H9 (cell line): Measurements from ENCODE around the gene MARCHF3. TPM values are rescaled to one million over a fixed set of nuclear protein-coding genes. Genes with fewer than 3 reads are reported as not detected.

ENCODE experiments used
- DNase-seq: peaks from one replicate; pipeline ENCODE4 v3.0.0-alpha.2; 2017
- H2AFZ ChIP-seq: one replicate; pipeline ENCODE4 v1.6.1; 2013; ENCODE audit warnings: mild to moderate bottlenecking, low read length, control low read depth, moderate library complexity
- H2AK5ac ChIP-seq: 2 replicates; pipeline ENCODE4 v1.6.1; 2013; ENCODE audit warnings: low read length, control low read depth, mixed read lengths; ENCODE audit not compliant: insufficient read length
- H2BK120ac ChIP-seq: one replicate; pipeline ENCODE4 v1.6.1; 2013; ENCODE audit warnings: low read depth, mild to moderate bottlenecking, low read length, control low read depth, inconsistent platforms; ENCODE audit not compliant: poor library complexity, severe bottlenecking
- H2BK12ac ChIP-seq: 2 replicates; pipeline ENCODE4 v1.6.1; 2013; ENCODE audit warnings: low read length, control low read depth, mixed read lengths, low read depth; ENCODE audit not compliant: insufficient read length
- H2BK15ac ChIP-seq: 2 replicates; pipeline ENCODE4 v1.6.1; 2013; ENCODE audit warnings: low read depth, low read length, control low read depth
- H2BK20ac ChIP-seq: one replicate; pipeline ENCODE4 v1.6.1; 2013; ENCODE audit warnings: low read depth, mild to moderate bottlenecking, low read length, control low read depth, inconsistent platforms; ENCODE audit not compliant: poor library complexity, severe bottlenecking
- H2BK5ac ChIP-seq: 2 replicates; pipeline ENCODE4 v1.6.1; 2013; ENCODE audit warnings: low read length, control low read depth, mixed read lengths; ENCODE audit not compliant: insufficient read length
- H3K14ac ChIP-seq: 2 replicates; pipeline ENCODE4 v1.6.1; 2013; ENCODE audit warnings: low read length, control low read depth; ENCODE audit not compliant: insufficient read depth
- H3K18ac ChIP-seq: 2 replicates; pipeline ENCODE4 v1.6.1; 2013; ENCODE audit warnings: low read depth, mild to moderate bottlenecking, mixed read lengths, low read length, control low read depth; ENCODE audit not compliant: insufficient read length
- H3K23ac ChIP-seq: 2 replicates; pipeline ENCODE4 v1.6.1; 2013; ENCODE audit warnings: low read length, control low read depth, mixed read lengths, low read depth; ENCODE audit not compliant: insufficient read length
- H3K23me2 ChIP-seq: 2 replicates; pipeline ENCODE4 v1.6.1; 2013; ENCODE audit warnings: low read depth, mild to moderate bottlenecking, mixed read lengths, low read length, control low read depth; ENCODE audit not compliant: insufficient read length, poor library complexity, severe bottlenecking
- H3K27ac ChIP-seq: 2 replicates; pipeline ENCODE4 v1.5.1; 2013; ENCODE audit warnings: low read length, control low read depth, mixed read lengths, low read depth; ENCODE audit not compliant: insufficient read length
- H3K27me3 ChIP-seq: 2 replicates; pipeline ENCODE4 v1.6.1; 2013; ENCODE audit warnings: low read length, control low read depth, inconsistent platforms; ENCODE audit not compliant: insufficient read depth
- H3K4ac ChIP-seq: 2 replicates; pipeline ENCODE4 v1.6.1; 2013; ENCODE audit warnings: low read depth, mild to moderate bottlenecking, control low read depth, inconsistent platforms, low read length, moderate library complexity
- H3K4me1 ChIP-seq: 2 replicates; pipeline ENCODE4 v1.6.1; 2013; ENCODE audit warnings: low read length, control low read depth, inconsistent platforms; ENCODE audit not compliant: insufficient read depth
- H3K4me2 ChIP-seq: 2 replicates; pipeline ENCODE4 v1.6.1; 2013; ENCODE audit warnings: low read length, control low read depth, mixed read lengths; ENCODE audit not compliant: insufficient read length, insufficient read depth
- H3K56ac ChIP-seq: 2 replicates; pipeline ENCODE4 v1.6.1; 2013; ENCODE audit warnings: low read depth, mild to moderate bottlenecking, mixed read lengths, low read length, control low read depth; ENCODE audit not compliant: insufficient read length
- H3K79me1 ChIP-seq: 2 replicates; pipeline ENCODE4 v1.6.1; 2013; ENCODE audit warnings: low read depth, mild to moderate bottlenecking, moderate library complexity, low read length, control low read depth, inconsistent platforms; ENCODE audit not compliant: insufficient read depth, poor library complexity, severe bottlenecking
- H3K79me2 ChIP-seq: 2 replicates; pipeline ENCODE4 v1.6.1; 2013; ENCODE audit warnings: low read length, control low read depth, inconsistent platforms; ENCODE audit not compliant: insufficient read depth
- H3K9ac ChIP-seq: 2 replicates; pipeline ENCODE4 v1.6.1; 2013; ENCODE audit warnings: low read length, control low read depth, mixed read lengths; ENCODE audit not compliant: insufficient read length; ENCODE audit errors: extremely low read depth
- H3K9me3 ChIP-seq: one replicate; pipeline ENCODE4 v1.6.1; 2013; ENCODE audit warnings: low read depth, low read length, inconsistent platforms; ENCODE audit not compliant: control insufficient read depth
- H3T11ph ChIP-seq: one replicate; pipeline ENCODE4 v1.6.1; 2013; ENCODE audit warnings: mild to moderate bottlenecking, low read length, control low read depth, inconsistent platforms
- H4K20me1 ChIP-seq: one replicate; pipeline ENCODE4 v1.6.1; 2013; ENCODE audit not compliant: control insufficient read depth, insufficient read length, insufficient read depth
- H4K5ac ChIP-seq: 2 replicates; pipeline ENCODE4 v1.6.1; 2013; ENCODE audit warnings: low read depth, mild to moderate bottlenecking, mixed read lengths, low read length, control low read depth; ENCODE audit not compliant: insufficient read length
- H4K8ac ChIP-seq: replicated peaks from 2 replicates; pipeline ENCODE4 v1.6.1; 2013; ENCODE audit warnings: low read length, control low read depth, mixed read lengths, low read depth; ENCODE audit not compliant: insufficient read length
- H4K91ac ChIP-seq: 2 replicates; pipeline ENCODE4 v1.6.1; 2013; ENCODE audit warnings: low read depth, mild to moderate bottlenecking, moderate library complexity, mixed read lengths, low read length, control low read depth; ENCODE audit not compliant: insufficient read length
- H3K27ac Mint-ChIP-seq, 3 experiments: 2 replicates in 2 of 3; 3 replicates in 1 of 3; pipeline ENCODE4 v1.8.0; 2020 to 2021; ENCODE audit warnings: mixed read lengths in 3 of 3, mild to moderate bottlenecking in 1 of 3, moderate library complexity in 1 of 3
- H3K27me3 Mint-ChIP-seq: 2 replicates; pipeline ENCODE4 v1.8.0; 2021; ENCODE audit warnings: low read depth, mild to moderate bottlenecking, moderate library complexity, mixed read lengths
- H3K36me3 Mint-ChIP-seq, 3 experiments: 2 replicates in 2 of 3; 3 replicates in 1 of 3; pipeline ENCODE4 v1.8.0; 2020 to 2021; ENCODE audit warnings: low read depth in 3 of 3, mixed read lengths in 3 of 3; ENCODE audit not compliant: insufficient read depth in 1 of 3
- H3K4me1 Mint-ChIP-seq, 2 experiments: 2 replicates each; pipeline ENCODE4 v1.8.0; 2020; ENCODE audit warnings: mixed read lengths in 2 of 2
- H3K4me3 Mint-ChIP-seq, 2 experiments: 2 replicates in 1 of 2; 3 replicates in 1 of 2; pipeline ENCODE4 v1.8.0; 2020 to 2021; ENCODE audit warnings: mild to moderate bottlenecking in 2 of 2, mixed read lengths in 2 of 2, moderate library complexity in 1 of 2
- H3K9me3 Mint-ChIP-seq, 2 experiments: 2 replicates in 1 of 2; 3 replicates in 1 of 2; pipeline ENCODE4 v1.8.0; 2020; ENCODE audit warnings: mild to moderate bottlenecking in 2 of 2, mixed read lengths in 2 of 2, moderate library complexity in 1 of 2
- WGBS: extraction: QIAGEN DNeasy Blood & Tissue Kit; methylation state at CpG from one replicate; pipeline ENCODE4 v1.1.7; 2013; ENCODE audit warnings: missing lambda C conversion rate, low lambda C conversion rate, mixed read lengths; ENCODE audit not compliant: insufficient read length; ENCODE audit errors: extremely low coverage; 5-methylcytosine and 5-hydroxymethylcytosine counted together
- total RNA-seq: library from RNA; stranded (reverse); gene quantifications from 2 replicates; pipeline ENCODE4 v1.2.1, GENCODE V29; 2021
- TF ChIP-seq, protein P1 (sequence below): fragments of 200-600 bp; sonication (generic); conservative IDR thresholded peaks from 3 replicates; pipeline ENCODE4 v1.8.0; 2021; ENCODE audit warnings: antibody characterized with exemption, mild to moderate bottlenecking

MARCHF3 gene
- total RNA-seq, 1 experiment from 2014 or later: 17.7 TPM

DNA sequence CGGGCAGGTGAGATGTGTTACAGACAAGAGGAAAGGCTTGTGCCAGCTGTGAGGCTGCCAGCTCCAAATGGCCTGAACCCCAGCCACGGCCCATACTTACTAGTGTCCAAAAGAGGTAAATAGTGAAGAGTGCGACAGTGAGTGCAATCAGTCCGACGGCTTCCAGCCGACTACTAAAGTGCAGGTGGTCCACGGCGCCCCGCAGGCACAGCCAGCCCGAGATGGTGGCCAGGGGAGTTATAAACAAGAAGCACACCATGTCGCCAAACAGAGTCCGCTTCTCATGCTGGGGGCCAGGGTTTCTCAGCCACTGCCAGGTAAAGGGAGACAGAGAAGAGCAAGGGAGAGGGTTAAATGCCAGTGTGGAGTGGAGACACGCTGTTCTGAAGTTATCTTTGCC is 152.3 kb downstream of the MARCHF3 start:
- Histone ChIP-seq H3K9me3 (no peaks in the 10 kb centered on the region), H2BK12ac (no peak overlapping the region), H3K4me1 (peaks cover 6% of the 10 kb centered on the region; the same call in 1 of the 2 replicates), H3T11ph (no peak overlapping the region), H3K79me1 (no peaks in the 10 kb centered on the region), H4K5ac (no peak overlapping the region), H3K9ac (no peak overlapping the region), H3K79me2 (no peaks in the 10 kb centered on the region), H2BK5ac (no peak overlapping the region), H3K14ac (no peak overlapping the region; the same call in 1 of the 2 replicates), H2BK15ac (no peak overlapping the region), H4K20me1 (no peaks in the 10 kb centered on the region), H2BK20ac (no peak overlapping the region), H3K27ac (no peak overlapping the region), H3K23me2 (no peaks in the 10 kb centered on the region), H3K4ac (no peak overlapping the region), H2AK5ac (no peak overlapping the region), H3K56ac (no peak overlapping the region), H2BK120ac (no peak overlapping the region), H3K27me3 (no peaks in the 10 kb centered on the region), H3K23ac (no peak overlapping the region), H4K91ac (no peak overlapping the region), H3K18ac (no peak overlapping the region), H3K4me2 (no peak overlapping the region), H2AFZ (no peak overlapping the region), H4K8ac (no peak overlapping the region)
- Mint-ChIP-seq H3K36me3 (peaks cover 0 to 3% (median 3%) of the 10 kb centered on the region in 3 experiments; a peak in 4 of 7 replicates), H3K4me1 (peaks cover 13 to 15% of the 10 kb centered on the region in 2 experiments), H3K27ac (0 out of 7 replicates have a peak overlapping the region, but pooled peaks of 1 of the 3 experiments have one; percentile 25), H3K4me3 (no peak overlapping the region), H3K9me3 (no peaks in the 10 kb centered on the region), H3K27me3 (no peaks in the 10 kb centered on the region)
- TF ChIP-seq, protein P1, sequence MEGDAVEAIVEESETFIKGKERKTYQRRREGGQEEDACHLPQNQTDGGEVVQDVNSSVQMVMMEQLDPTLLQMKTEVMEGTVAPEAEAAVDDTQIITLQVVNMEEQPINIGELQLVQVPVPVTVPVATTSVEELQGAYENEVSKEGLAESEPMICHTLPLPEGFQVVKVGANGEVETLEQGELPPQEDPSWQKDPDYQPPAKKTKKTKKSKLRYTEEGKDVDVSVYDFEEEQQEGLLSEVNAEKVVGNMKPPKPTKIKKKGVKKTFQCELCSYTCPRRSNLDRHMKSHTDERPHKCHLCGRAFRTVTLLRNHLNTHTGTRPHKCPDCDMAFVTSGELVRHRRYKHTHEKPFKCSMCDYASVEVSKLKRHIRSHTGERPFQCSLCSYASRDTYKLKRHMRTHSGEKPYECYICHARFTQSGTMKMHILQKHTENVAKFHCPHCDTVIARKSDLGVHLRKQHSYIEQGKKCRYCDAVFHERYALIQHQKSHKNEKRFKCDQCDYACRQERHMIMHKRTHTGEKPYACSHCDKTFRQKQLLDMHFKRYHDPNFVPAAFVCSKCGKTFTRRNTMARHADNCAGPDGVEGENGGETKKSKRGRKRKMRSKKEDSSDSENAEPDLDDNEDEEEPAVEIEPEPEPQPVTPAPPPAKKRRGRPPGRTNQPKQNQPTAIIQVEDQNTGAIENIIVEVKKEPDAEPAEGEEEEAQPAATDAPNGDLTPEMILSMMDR: no peak
- no CpG with 5 or more reads among the region's 13 CpGs for WGBS
- no peak for DNase-seq
